Kidney epithelial cell (primary cell): ENCODE measurements around the gene GLYATL1B. TPM values are rescaled to one million over a fixed set of nuclear protein-coding genes. Genes with fewer than 3 reads are reported as not detected.
"Not testable (repeated sequence)": the region's sequence is repeated elsewhere in the genome, so short reads cannot be mapped to it uniquely, and the experiment has no call there.

Experiments
- DNase-seq: peaks from one replicate; pipeline ENCODE4 v3.0.0-alpha.2; 2010; ENCODE audit warnings: low read depth
- H3K27me3 ChIP-seq: 2 replicates; pipeline ENCODE4 v1.6.0; 2011; ENCODE audit warnings: low read length; ENCODE audit not compliant: control insufficient read depth, insufficient read depth
- H3K36me3 ChIP-seq: 2 replicates; pipeline ENCODE4 v1.5.1; 2011; ENCODE audit warnings: low read length; ENCODE audit not compliant: control insufficient read depth, insufficient read depth
- H3K4me3 ChIP-seq: 2 replicates; pipeline ENCODE4 v1.5.1; 2011; ENCODE audit warnings: low read depth, mild to moderate bottlenecking, control low read depth, low read length
- total RNA-seq: library from RNA; depleted of rRNA; stranded (reverse); fragments of >200 nt; gene quantifications from 2 replicates; pipeline ENCODE4 v1.2.3, GENCODE V29; 2015
- TF ChIP-seq, protein P1 (sequence below): IDR thresholded peaks from 2 replicates; pipeline ENCODE4 v1.5.1; 2011; ENCODE audit warnings: mild to moderate bottlenecking, moderate library complexity, low read length, control low read depth, inconsistent platforms; ENCODE audit not compliant: insufficient read depth, poor library complexity, severe bottlenecking

GLYATL1B gene
- total RNA-seq, 1 donor from 2014 or later, result not detected

GRCh38 chr11:59088162-59088561 lies 2.1 kb downstream of the GLYATL1B start:
- TF ChIP-seq, protein P1, sequence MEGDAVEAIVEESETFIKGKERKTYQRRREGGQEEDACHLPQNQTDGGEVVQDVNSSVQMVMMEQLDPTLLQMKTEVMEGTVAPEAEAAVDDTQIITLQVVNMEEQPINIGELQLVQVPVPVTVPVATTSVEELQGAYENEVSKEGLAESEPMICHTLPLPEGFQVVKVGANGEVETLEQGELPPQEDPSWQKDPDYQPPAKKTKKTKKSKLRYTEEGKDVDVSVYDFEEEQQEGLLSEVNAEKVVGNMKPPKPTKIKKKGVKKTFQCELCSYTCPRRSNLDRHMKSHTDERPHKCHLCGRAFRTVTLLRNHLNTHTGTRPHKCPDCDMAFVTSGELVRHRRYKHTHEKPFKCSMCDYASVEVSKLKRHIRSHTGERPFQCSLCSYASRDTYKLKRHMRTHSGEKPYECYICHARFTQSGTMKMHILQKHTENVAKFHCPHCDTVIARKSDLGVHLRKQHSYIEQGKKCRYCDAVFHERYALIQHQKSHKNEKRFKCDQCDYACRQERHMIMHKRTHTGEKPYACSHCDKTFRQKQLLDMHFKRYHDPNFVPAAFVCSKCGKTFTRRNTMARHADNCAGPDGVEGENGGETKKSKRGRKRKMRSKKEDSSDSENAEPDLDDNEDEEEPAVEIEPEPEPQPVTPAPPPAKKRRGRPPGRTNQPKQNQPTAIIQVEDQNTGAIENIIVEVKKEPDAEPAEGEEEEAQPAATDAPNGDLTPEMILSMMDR, result no peak
- Histone ChIP-seq H3K36me3 (no peaks in the 10 kb centered on the region), H3K4me3 (no peak overlapping the region), H3K27me3 (no peaks in the 10 kb centered on the region)
- no peak for DNase-seq

DNA sequence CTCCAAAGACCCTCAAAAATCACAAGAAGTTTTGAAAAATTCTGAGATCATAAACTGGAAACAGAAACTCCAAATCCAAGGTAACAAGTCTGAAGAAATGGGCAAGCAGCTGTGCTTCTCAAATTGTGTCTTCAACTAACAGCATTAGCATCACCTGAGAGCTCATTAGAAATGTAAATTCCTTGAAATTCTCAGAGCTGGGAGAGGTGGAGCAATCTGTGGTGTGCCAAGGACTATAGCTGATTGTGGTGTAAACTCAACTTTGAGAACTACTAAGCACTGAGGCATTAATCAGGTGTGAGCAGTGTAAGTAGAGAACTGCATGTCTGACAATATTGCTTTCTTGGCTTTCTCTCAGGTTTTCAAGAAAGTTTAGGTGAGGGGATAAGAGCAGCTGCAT lies 7.5 kb downstream of the GLYATL1B start:
- DNase-seq, H3K27me3 ChIP-seq, H3K36me3 ChIP-seq, H3K4me3 ChIP-seq: not testable (repeated sequence)

DNA sequence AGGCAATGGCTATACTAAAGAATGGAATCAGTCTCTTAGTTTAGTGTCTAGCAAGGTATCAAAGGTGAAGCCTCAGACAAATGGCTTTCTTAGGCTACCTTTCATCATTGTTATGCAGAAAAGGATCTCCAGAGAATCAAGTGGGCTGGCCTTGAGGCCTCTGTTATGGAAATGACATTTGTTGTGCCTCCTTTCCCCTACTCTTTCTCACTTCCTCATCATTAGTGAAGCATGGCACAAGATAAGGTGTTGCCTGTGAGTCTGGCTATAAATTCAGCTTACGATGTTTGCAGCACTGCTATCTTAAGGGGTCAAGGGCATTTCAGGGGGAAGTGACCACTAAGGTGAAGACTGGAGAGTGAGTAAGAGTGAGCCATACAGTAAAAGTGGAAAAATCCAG lies 9.1 kb downstream of the GLYATL1B start:
- not testable (repeated sequence) for H3K36me3 ChIP-seq, H3K4me3 ChIP-seq, H3K27me3 ChIP-seq, DNase-seq

GRCh38 chr11:59095972-59096575 lies 10.0 kb downstream of the GLYATL1B start:
- DNase-seq, H3K27me3 ChIP-seq, H3K36me3 ChIP-seq, H3K4me3 ChIP-seq: not testable (repeated sequence)

DNA sequence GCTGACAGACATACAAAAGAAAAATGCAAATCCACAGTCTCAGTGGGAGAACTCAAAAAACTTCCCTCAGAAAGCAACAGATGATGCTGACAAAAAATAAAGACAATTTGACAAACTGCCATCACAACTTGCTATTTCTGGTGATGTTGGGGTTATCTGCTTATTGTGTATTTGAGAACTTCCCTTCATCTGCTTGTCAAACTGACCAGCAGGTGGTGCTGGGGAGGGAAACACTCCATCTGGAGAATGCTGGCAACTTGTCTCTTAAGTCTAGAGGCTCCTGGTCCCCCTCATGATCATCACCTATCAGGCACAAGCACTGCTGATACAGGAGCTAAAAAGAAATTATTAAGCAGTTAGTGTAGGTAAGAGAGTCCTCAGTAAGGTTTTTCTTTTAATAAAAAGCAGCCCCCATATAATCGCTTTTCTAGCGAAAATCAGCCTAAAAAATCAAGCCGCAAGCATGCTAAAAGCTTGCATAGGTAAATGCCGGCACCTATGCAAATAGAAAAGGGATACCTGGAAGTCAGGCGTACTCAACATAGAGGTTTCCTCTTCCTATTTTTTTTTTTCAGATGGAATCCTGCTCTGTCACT lies 11.1 kb downstream of the GLYATL1B start:
- no peak for DNase-seq
- H3K4me3 ChIP-seq, result no peak overlapping the region
- TF ChIP-seq, protein P1, result peak; percentile 73
- H3K36me3 ChIP-seq, result no peaks in the 10 kb centered on the region
- H3K27me3 ChIP-seq, result no peaks in the 10 kb centered on the region

GRCh38 chr11:59097938-59098337 lies 11.8 kb downstream of the GLYATL1B start:
- not testable (repeated sequence) for H3K27me3 ChIP-seq, DNase-seq

GRCh38 chr11:59102259-59102765 lies 16.2 kb downstream of the GLYATL1B start:
- DNase-seq, result no peak
- H3K36me3 ChIP-seq, result no peaks in the 10 kb centered on the region
- peak overlapping the region; percentile 9 for H3K4me3 ChIP-seq
- TF ChIP-seq, protein P1, result peak; percentile 36
- H3K27me3 ChIP-seq, result no peaks in the 10 kb centered on the region

More at GRCh38 chr11:59097938-59098337, 11.8 kb downstream of the GLYATL1B start:
- H3K36me3 ChIP-seq, H3K4me3 ChIP-seq: not testable (repeated sequence)
